Kasumi-1 (cell line): ENCODE results near the gene NEU3.
"Not testable (repeated sequence)": the region's sequence is repeated elsewhere in the genome, so short reads cannot be mapped to it uniquely, and the experiment has no call there.

Experiments used
- DNase-seq, 2 experiments: peaks; one replicate each; lab custom pipeline; 2025; lab: John Stamatoyannopoulos, UW

The NEU3 gene

DNA sequence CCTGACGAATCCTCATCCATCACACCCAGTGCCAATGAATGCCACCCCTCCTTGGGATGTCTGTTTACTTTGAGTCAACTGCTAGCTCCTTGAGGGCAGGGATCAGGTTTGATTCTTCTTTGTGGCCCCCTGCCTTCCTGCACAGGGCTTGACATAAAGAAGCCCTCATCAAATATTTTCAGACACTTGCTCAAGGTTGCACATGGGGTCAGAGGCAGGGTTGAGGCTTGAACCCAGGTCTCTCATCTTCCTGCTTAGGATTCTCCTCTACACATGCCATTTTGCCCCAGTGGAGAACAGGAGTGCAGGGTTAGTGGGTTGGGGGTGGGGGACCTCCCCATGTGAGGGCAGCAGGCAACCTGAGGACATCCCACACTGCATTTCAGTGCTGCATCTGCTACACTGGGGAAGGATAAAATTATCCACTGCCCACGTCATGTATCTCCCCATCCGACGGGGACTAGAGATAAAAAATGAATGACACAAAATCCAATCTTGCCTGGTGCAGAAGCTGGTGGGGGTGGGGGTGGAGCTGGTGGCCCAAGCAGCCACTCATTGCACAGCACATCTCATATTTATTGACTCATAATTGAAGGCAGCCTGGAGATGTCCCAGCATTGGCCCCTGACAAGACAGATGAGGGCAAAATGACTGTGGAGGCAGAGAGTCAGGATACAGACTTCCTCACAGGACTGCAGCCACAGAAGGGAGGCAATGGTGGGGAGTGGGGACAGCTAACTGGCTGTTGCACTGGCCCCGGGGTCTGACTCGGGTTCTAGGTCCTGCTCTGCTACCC is 41.3 kb downstream of the NEU3 start:
- DNase-seq = no peak

- DNase-seq = no peak
Measured at GRCh38 chr11:75031224-75031753, 42.6 kb downstream of the NEU3 start.

DNA sequence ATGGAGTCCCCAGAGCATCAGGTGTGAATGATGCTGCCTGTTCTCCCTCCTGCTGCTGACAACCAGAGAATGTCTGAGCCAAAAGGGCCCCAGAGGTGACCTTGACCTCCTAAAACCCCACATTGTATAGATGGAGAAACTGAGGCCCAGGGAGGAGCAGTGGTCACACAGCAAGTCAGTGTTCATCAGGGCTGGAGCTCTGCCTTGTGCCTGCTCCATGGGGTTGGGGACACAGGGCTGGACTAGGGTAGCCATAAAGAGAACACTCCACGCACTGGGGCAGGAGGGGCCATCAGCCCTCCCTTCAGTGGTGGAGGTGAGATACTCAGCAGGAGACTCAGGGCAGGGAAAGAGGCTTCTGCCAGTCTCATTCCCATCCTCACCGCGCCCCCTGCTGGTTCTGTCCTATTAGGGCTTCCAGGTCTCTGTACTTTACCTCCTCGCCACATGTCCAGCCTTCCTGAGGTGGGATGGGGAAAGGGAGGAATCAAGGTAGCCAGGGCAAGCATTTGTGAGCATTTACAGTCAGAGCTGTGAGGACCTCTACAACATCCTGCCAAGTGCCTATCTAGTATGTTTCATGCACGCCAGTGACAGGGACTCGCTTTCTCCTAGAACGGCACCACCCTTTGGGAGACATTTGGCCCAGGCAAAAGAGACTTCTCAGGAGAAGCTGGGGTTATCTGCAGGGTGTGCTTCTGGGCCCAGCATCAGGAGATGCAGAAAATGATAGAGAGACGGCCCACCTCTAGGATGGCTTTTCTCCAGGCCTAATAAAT is 43.2 kb downstream of the NEU3 start:
- DNase-seq = peak; percentile 64 to 68

GRCh38 chr11:75032550-75032935 is 43.8 kb downstream of the NEU3 start:
- no peak for DNase-seq

DNA sequence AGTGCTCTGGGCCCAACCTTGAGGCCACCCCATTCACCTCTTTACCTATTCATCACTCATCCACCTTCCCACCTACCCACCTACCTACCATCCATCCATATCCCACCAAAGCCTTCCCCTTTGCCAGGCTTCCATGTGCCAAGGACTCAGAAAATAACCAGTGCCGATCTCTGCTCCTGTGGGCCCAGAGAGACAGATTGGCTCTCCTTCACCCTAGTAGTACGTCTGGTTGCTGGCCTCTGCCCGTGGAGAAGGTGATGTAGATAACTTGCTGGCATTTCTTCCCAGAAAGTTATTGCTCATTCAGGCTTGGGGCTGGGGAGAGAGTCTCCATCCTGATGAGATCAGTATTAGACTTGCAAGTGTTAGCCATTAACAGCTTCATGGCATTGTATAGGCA is 45.2 kb downstream of the NEU3 start:
- no peak for DNase-seq

DNA sequence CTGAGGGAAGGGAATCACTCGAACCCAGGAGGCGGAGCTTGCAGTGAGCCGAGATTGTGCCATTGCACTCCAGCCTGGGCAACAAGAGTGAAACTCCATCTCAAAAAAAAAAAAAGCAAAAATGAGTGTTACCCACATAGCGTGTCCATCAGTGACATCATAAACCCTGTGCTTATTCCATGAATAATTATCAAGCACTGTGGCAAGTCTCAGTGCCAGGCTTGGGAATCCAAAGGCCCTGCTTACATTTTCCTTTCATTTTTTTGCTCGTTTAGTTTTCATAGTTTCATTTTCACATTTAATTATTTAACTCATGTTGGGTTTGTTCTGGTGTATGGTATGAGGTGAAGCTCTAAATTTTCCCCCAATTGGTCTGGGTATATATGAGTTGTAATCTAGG is 46.5 kb downstream of the NEU3 start:
- no peak for DNase-seq

DNA sequence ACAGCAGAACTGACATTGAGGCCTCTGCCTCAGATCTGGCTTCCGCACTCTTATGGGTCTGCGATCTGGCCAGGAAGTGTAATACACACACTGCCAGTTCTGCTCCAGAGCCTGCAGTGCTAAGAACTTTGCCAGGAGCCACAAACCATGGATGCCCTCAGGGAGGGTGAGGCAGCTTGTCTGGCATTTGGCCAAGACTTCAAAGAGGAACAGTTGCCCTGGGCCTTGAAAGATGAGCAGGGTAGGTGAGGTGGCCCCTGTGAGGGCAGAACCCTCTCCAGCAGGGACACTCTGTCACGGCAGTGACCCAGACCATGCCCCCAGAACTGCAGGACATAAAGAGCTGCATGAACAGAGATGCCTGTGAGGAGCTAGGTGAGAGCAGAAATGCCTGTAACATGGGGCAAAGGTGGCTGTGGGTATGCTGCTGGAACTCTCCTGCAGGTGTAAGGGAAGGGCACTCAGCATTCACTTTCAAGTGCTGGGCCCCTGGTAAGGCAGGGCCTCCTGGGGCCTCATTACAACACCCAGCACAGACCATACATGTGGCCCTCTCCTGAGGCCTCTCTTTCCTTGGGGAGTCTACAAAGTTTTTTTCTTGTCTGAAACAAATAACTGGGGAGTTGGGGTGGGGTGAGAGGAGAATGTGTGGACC is 47.3 kb downstream of the NEU3 start:
- DNase-seq = no peak

DNA sequence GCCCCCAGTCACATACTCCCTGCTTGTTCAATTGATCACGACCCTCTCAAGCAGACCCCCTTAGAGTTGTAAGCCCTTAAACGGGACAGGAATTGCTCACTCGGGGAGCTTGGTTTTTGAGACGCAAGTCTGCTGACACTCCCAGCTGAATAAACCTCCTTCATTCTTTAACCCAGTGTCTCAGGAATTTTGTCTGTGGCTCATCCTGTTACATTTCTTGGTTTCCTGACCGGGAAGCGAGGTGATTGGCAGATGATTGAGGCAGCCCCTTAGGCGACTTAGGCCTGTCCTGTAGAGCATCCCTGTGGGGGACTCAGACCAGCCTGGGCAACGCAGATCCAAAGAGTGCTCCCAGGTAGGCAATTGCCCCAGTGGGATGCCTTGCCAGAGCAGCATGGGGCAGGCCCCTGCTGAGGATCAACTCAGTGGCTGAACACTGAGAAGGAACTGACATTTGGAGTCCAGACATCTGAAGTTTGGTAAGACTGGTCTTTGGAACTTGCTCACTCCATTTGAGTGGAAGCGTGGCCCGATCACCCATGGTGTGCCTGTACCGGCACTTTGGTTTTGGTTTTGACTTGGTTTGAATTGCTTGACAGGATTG is 51.5 kb downstream of the NEU3 start:
- no peak for DNase-seq

GRCh38 chr11:75041263-75041662 is 52.5 kb downstream of the NEU3 start:
- DNase-seq = no peak

DNA sequence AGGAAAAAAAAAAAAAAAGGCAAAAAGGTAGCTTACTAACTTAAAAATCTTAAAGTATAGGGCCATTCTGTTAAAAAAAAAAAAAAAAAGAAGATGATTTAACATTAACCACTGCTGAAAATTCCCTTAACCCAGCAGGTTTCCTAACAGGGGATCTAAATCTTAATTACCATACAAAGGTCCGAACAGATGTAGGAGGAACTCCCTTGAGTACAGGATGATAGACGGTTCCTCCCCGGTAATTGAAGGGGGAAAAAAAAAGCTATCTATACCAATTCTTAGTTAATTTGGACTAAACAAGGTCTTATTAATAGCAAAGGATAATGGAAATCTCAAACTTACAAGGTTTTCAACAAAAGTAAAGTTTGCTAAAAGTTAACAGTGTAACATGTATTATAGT is 53.1 kb downstream of the NEU3 start:
- not testable (repeated sequence) for DNase-seq

GRCh38 chr11:75044381-75045170 is 55.8 kb downstream of the NEU3 start:
- not testable (repeated sequence) for DNase-seq

- DNase-seq = not testable (repeated sequence)
Measured at GRCh38 chr11:75046668-75047067, 57.9 kb downstream of the NEU3 start.

DNA sequence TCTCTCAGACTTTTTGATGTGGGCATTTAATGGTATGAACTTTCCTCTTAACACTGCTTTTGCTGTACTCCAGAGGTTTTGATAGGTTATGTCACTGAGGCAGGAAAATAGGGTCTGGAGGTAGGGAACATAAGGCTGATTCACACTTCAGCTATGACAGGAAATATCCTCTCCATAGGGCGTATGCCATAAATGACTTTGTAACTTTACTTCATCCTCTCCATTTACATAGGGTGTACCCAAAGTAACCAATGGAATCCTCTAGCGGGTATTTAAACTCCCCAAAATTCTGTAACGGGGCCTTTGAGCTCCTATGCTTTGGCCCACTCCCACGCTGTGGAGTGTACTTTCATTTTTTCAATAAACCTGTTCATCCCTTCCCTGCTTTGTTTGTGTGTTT is 58.5 kb downstream of the NEU3 start:
- DNase-seq = no peak

DNA sequence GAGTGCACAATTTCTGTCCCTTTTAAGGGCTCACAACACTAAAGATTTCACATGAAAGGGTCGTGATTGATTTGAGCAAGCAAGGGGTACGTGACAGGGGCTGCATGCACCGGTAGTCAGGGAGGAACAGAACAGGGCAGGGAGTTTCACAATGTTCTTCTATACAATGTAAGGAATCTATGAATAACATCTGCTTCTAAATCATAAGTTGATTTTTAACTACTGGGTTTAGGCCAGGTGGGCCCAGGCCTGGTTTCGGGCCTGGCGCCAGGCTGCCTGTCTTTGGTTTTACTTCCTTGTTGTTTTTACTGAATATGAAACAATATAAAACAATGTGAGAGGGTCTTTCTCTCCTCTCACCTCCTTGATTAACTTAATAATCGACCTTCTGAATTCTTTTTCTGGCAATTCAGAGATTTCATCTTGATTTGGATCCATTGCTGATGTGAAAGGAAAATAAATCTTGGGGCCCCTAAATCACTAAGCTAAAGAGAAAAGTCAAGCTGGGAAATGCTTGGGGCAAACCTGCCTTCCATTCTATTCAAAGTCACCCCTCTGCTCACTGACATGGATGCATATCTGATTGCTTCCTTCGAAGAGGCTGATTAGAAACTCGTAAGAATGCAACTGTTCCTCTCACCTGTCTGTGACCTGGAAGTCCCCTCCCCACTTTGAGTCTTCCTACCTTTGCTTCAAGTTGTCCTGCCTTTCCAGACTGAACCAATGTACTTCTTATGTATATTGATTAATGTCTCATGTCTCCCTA is 61.0 kb downstream of the NEU3 start:
- DNase-seq = not testable (repeated sequence)

- no peak for DNase-seq
Measured at GRCh38 chr11:75050516-75050915, 61.8 kb downstream of the NEU3 start.

- peak; percentile 16 to 43 for DNase-seq
Measured at GRCh38 chr11:75051043-75051442, 62.3 kb downstream of the NEU3 start.

DNA sequence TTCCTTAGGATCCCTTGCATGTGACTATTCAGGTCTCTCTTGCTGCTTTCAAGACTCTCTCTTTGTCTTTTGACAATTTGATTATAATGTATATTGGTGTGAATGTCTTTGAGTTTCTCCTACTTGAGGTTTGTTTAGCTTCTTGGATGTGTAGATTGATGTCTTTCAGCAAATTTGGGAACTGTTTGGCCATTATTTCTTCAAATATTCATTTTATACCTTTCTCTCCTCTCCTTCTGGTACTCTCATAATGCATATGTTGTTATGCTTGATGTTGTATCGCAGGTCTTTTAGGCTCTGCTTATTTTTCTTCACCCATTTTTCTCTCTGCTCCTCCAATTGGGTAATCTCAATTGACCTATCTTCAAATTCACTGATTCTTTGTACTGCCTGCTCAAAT is 63.7 kb downstream of the NEU3 start:
- no peak for DNase-seq

- DNase-seq = no peak
Measured at GRCh38 chr11:75055511-75055910, 66.8 kb downstream of the NEU3 start.

DNA sequence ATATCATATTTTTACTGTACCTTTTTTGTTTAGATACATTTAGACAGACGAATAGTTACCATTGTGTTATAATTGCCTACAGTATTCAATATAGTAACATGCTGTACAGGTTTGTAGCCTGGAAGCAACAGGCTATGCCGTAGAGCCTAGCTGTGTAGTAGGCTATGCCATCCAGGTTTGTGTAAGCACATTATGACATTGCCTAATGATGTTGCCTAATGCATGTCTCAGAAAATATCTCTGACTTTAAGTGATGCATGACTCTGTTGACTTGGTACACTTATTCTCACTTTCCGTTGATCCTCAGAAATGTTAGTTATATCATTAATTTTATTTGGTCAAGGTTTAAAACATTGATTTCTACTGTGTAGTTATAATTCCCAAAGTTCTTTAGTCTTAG is 68.1 kb downstream of the NEU3 start:
- no peak for DNase-seq

- DNase-seq = no peak
Measured at GRCh38 chr11:75059299-75059698, 70.6 kb downstream of the NEU3 start.
